Stimulated activated naive CD8-positive, alpha-beta T cell treated with anti-CD3 and anti-CD28 coated beads, Interleukin-15, amount 100 ng/mL, for 72 hours (primary cell): ENCODE data around the gene KCNC4.

ENCODE experiments used
- ATAC-seq: fragments of 150-1000 bp; cut with Tn5 transposase; 2 replicates; pipeline ENCODE4 v1.10.0; 2021; ENCODE audit warnings: mild to moderate bottlenecking, moderate library complexity
- DNase-seq, 2 donors: peaks; one replicate each; pipeline ENCODE4 v3.0.0; 2021 to 2022
- H3K27ac Mint-ChIP-seq, 2 donors: one replicate each; pipeline ENCODE4 v1.8.0; 2022; ENCODE audit warnings: mild to moderate bottlenecking in 2 of 2, mixed read lengths in 2 of 2, moderate library complexity in 2 of 2
- H3K27me3 Mint-ChIP-seq: one replicate; pipeline ENCODE4 v1.8.0; 2022; ENCODE audit warnings: mixed read lengths
- H3K4me1 Mint-ChIP-seq: one replicate; pipeline ENCODE4 v1.8.0; 2022; ENCODE audit warnings: mild to moderate bottlenecking, mixed read lengths
- H3K4me3 Mint-ChIP-seq, 2 donors: one replicate each; pipeline ENCODE4 v1.8.0; 2022; ENCODE audit warnings: mild to moderate bottlenecking in 2 of 2, mixed read lengths in 2 of 2, moderate library complexity in 1 of 2
- H3K9me3 Mint-ChIP-seq, 2 donors: one replicate each; pipeline ENCODE4 v1.8.0; 2022; ENCODE audit warnings: mixed read lengths in 2 of 2

The KCNC4 gene

DNA sequence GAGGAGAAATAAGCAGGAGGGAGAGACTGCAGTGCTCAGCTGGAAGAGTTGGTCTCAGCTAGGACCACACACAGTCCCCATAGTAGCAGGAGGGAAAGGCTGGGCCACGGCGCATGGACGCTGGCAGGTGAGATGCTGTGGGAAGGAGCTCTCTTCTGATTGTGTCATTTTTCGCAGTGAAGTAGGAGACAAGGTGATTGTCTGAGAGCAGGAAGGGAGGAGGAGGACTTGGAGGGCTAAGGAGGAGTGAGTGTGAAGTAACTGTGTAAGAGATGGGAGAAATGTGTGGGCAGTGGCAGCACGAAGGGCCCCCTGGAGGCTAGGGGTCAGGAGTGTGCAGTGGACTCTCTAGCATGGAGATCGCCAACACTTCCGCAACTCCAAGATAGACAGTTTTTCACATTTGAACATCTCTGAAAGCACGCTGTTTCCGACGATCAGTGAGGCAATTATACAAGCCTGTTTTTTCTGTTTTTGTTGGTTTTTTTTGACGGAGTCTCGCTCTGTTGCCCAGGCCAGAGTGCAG, 26.4 kb upstream of the KCNC4 start:
- Mint-ChIP-seq H3K9me3 (no peaks in the 10 kb centered on the region), H3K27me3 (peaks cover 2% of the 10 kb centered on the region), H3K27ac (no peak overlapping the region), H3K4me1 (no peaks in the 10 kb centered on the region), H3K4me3 (no peak overlapping the region)
- no peak for ATAC-seq
- DNase-seq = no peak

- H3K4me3 Mint-ChIP-seq = no peak overlapping the region
- H3K9me3 Mint-ChIP-seq = no peaks in the 10 kb centered on the region
- ATAC-seq = no peak
- DNase-seq = no peak
- H3K4me1 Mint-ChIP-seq = no peaks in the 10 kb centered on the region
- H3K27me3 Mint-ChIP-seq = peaks cover 10% of the 10 kb centered on the region
- no peak overlapping the region for H3K27ac Mint-ChIP-seq
Observed at GRCh38 chr1:110184446-110184845, 25.7 kb upstream of the KCNC4 start.

- no peak for DNase-seq
- Mint-ChIP-seq H3K4me3 (no peak overlapping the region), H3K27me3 (peaks cover 11% of the 10 kb centered on the region), H3K27ac (no peak overlapping the region), H3K4me1 (no peaks in the 10 kb centered on the region), H3K9me3 (no peaks in the 10 kb centered on the region)
- ATAC-seq = no peak
Observed at GRCh38 chr1:110185181-110185580, 24.9 kb upstream of the KCNC4 start.

GRCh38 chr1:110186558-110186957, 23.6 kb upstream of the KCNC4 start:
- peaks cover 11% of the 10 kb centered on the region for H3K27me3 Mint-ChIP-seq
- no peak overlapping the region for H3K27ac Mint-ChIP-seq
- H3K9me3 Mint-ChIP-seq = no peaks in the 10 kb centered on the region
- no peak for DNase-seq
- H3K4me1 Mint-ChIP-seq = peaks cover 7% of the 10 kb centered on the region
- ATAC-seq = no peak
- H3K4me3 Mint-ChIP-seq = no peak overlapping the region

- Mint-ChIP-seq H3K4me3 (no peak overlapping the region), H3K27me3 (peaks cover 11% of the 10 kb centered on the region), H3K9me3 (no peaks in the 10 kb centered on the region), H3K27ac (no peak overlapping the region), H3K4me1 (peaks cover 7% of the 10 kb centered on the region)
- no peak for ATAC-seq
- DNase-seq = no peak
Observed at GRCh38 chr1:110187139-110187890, 22.8 kb upstream of the KCNC4 start.

DNA sequence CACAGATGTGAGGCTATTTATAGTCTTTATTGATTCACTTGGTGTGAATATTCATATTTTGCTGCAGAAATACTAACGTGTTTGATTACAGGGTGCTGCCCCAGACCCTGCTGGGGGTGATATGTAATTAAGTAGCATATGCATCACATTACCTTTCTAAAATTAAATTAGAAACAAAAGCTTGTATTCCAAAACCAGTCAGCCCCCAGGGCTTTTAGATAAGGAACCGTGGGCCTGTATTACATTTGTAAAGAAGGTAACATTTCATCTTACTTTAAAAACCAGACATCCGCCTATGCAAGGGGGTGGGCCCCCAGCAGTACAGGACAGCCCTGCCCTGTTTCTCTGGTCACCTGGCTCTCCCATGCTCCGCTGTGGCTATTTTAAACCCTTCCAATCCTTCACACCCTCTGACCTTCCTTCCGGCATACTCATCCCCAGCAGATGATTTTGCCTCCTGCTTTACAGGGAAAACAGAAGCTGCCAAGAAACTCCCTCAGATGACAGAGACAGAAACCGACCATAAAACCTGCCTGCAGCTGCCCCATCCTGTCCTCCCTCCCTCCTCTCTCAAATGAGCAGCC, 22.0 kb upstream of the KCNC4 start:
- Mint-ChIP-seq H3K27me3 (peaks cover 11% of the 10 kb centered on the region), H3K27ac (no peak overlapping the region), H3K9me3 (no peaks in the 10 kb centered on the region), H3K4me3 (no peak overlapping the region), H3K4me1 (peaks cover 7% of the 10 kb centered on the region)
- DNase-seq (no peak), ATAC-seq (no peak)

DNA sequence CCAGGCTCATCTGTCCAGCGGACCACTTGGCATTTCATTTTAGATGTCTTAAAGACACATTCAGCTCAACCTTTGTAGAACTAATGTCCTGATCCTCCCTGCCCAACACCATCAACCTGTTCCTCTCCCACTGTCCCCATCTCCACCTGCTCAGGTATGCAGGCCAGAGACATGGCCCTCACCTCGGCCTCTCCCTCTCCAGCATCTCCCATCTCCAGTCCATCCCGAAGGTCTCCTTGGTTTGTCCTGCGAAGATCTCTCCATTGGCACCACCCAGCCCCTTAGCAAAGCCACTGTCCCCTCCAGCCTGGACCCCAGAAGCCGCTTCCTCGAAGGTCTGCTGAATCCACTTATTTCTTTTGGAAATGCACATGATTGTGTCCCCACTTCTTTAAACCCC, 20.9 kb upstream of the KCNC4 start:
- ATAC-seq (no peak), DNase-seq (no peak)
- H3K27ac Mint-ChIP-seq = no peak overlapping the region
- H3K4me3 Mint-ChIP-seq = no peak overlapping the region
- H3K27me3 Mint-ChIP-seq = peaks cover 11% of the 10 kb centered on the region
- peaks cover 7% of the 10 kb centered on the region for H3K4me1 Mint-ChIP-seq
- H3K9me3 Mint-ChIP-seq = no peaks in the 10 kb centered on the region

GRCh38 chr1:110190282-110190929, 19.7 kb upstream of the KCNC4 start:
- ATAC-seq = peak; percentile 48
- H3K27ac Mint-ChIP-seq = no peak overlapping the region

GRCh38 chr1:110192541-110192940, 17.6 kb upstream of the KCNC4 start:
- ATAC-seq (no peak), DNase-seq (no peak)
- H3K27me3 Mint-ChIP-seq = peaks cover 11% of the 10 kb centered on the region
- H3K9me3 Mint-ChIP-seq = no peaks in the 10 kb centered on the region
- H3K4me3 Mint-ChIP-seq = no peak overlapping the region
- no peak overlapping the region for H3K27ac Mint-ChIP-seq
- peaks cover 12% of the 10 kb centered on the region for H3K4me1 Mint-ChIP-seq

More at GRCh38 chr1:110190282-110190929, 19.7 kb upstream of the KCNC4 start:
- DNase-seq = no peak
- peaks cover 7% of the 10 kb centered on the region for H3K4me1 Mint-ChIP-seq
- H3K4me3 Mint-ChIP-seq = no peak overlapping the region
- no peaks in the 10 kb centered on the region for H3K9me3 Mint-ChIP-seq
- H3K27me3 Mint-ChIP-seq = peaks cover 11% of the 10 kb centered on the region

DNA sequence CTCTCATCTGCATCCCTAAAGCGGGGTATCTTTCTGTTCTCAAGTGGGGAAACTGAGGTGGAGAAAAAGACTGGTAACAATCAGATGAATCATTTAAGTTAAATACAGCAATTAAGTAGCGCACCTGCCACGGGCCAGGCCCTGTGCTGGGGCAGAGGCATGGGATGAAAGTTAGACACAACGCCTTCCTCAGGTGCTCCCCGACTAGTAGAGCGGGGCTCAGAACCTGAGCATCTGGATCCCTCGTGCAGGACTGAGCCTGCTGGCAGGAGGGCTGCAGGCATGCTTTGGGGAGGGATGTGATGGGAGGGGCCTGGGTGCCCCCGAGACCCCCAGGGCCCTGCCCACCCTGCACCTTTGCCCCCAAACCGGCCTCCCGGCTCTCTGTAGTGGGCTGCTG, 14.9 kb upstream of the KCNC4 start:
- H3K27me3 Mint-ChIP-seq = no peaks in the 10 kb centered on the region
- H3K4me3 Mint-ChIP-seq = no peak overlapping the region
- no peaks in the 10 kb centered on the region for H3K9me3 Mint-ChIP-seq
- no peak for DNase-seq
- ATAC-seq = no peak
- H3K27ac Mint-ChIP-seq = no peak overlapping the region
- peaks cover 12% of the 10 kb centered on the region for H3K4me1 Mint-ChIP-seq

DNA sequence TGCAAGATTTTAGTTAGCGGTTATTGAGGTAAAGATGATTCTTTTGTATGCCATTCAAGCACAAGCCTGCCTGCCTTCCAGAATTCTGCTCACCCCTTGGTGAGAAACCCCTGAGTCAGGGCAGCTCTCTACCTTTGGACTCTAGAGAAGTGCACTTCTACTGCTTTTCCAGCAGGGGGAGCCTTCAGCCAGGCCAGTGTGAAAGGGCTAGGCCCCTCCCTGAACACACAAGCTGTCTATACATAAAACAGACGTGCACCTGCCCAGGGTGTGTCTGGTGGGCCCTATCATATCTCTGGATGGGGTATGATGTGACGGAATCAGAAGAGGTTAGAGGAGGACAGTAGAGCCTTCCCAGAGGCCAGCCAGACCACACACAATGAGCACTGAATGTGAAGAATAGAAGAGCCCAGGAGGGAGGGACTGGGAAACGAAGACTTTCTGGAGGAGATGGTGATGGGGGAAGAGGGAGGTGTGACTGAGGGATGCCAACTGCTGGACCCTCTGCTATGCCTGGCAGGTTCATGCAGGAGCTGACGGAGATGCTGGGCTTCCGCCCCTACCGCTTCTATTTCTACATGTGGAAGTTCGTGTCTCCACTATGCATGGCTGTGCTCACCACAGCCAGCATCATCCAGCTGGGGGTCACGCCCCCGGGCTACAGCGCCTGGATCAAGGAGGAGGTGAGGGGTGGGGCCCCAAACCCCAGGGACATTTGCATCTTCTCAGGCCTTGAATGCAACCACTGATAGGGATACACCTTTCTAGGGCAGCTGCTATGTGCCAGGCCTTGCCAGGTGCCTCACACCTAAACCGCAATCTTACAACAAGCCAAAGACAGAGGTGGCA, 13.0 kb upstream of the KCNC4 start:
- Mint-ChIP-seq H3K4me1 (peaks cover 6% of the 10 kb centered on the region), H3K27me3 (no peaks in the 10 kb centered on the region), H3K4me3 (no peak overlapping the region), H3K27ac (no peak overlapping the region), H3K9me3 (no peaks in the 10 kb centered on the region)
- DNase-seq = peak; percentile 55 to 60
- peak; percentile 86 for ATAC-seq

GRCh38 chr1:110197905-110198629, 12.0 kb upstream of the KCNC4 start:
- no peak for ATAC-seq

GRCh38 chr1:110198746-110199145, 11.4 kb upstream of the KCNC4 start:
- Mint-ChIP-seq H3K9me3 (no peaks in the 10 kb centered on the region), H3K4me1 (peaks cover 17% of the 10 kb centered on the region), H3K27me3 (no peaks in the 10 kb centered on the region), H3K4me3 (no peak overlapping the region), H3K27ac (no peak overlapping the region)
- no peak for ATAC-seq
- no peak for DNase-seq

More at GRCh38 chr1:110197905-110198629, 12.0 kb upstream of the KCNC4 start:
- H3K4me3 Mint-ChIP-seq = no peak overlapping the region
- no peaks in the 10 kb centered on the region for H3K9me3 Mint-ChIP-seq
- H3K27me3 Mint-ChIP-seq = no peaks in the 10 kb centered on the region
- H3K27ac Mint-ChIP-seq = no peak overlapping the region
- peaks cover 11% of the 10 kb centered on the region for H3K4me1 Mint-ChIP-seq
- DNase-seq = no peak

DNA sequence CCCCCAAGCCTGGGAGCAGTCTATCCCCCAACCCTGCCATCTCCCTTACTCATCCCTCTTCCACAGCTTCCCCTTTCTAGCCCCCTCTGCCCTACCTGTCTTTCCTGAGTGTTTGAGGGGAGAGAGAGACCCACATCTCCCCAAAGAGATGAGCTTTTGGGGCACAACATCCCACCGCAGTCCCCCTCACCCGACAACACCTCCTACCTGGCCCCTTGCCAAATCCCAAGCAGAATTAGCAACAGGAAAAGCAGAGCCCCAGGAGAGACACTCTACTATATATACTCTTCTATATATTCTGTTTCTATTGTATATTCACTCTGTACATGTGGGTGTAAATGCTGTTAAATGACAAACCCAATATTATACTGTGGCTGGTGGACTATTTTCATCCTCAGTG, 9.9 kb upstream of the KCNC4 start:
- Mint-ChIP-seq H3K9me3 (no peaks in the 10 kb centered on the region), H3K27me3 (no peaks in the 10 kb centered on the region), H3K4me1 (peaks cover 20% of the 10 kb centered on the region), H3K4me3 (no peak overlapping the region), H3K27ac (no peak overlapping the region)
- DNase-seq (no peak), ATAC-seq (no peak)

- H3K27me3 Mint-ChIP-seq = no peaks in the 10 kb centered on the region
- peaks cover 20% of the 10 kb centered on the region for H3K4me1 Mint-ChIP-seq
- no peak for DNase-seq
- no peak overlapping the region for H3K4me3 Mint-ChIP-seq
- no peak for ATAC-seq
- no peak overlapping the region for H3K27ac Mint-ChIP-seq
- H3K9me3 Mint-ChIP-seq = no peaks in the 10 kb centered on the region
Observed at GRCh38 chr1:110200666-110201065, 9.4 kb upstream of the KCNC4 start.
